Stomach smooth muscle (tissue), 2 donors: ENCODE data around the gene ITGA4.

Experiments
- H3K27ac ChIP-seq: one replicate; pipeline ENCODE4 v1.7.0; 2013; ENCODE audit warnings: mild to moderate bottlenecking, low read length, inconsistent platforms
- H3K27me3 ChIP-seq, 2 donors: one replicate each; pipeline ENCODE4 v1.7.0; 2013; ENCODE audit warnings: low read length in 2 of 2; ENCODE audit not compliant: insufficient read depth in 2 of 2, control insufficient read depth in 1 of 2
- H3K36me3 ChIP-seq, 2 donors: one replicate each; pipeline ENCODE4 v1.7.0; 2013; ENCODE audit warnings: low read length in 2 of 2; ENCODE audit not compliant: control insufficient read depth in 2 of 2, insufficient read depth in 2 of 2
- H3K4me1 ChIP-seq: one replicate; pipeline ENCODE4 v1.7.0; 2013; ENCODE audit warnings: low read length; ENCODE audit not compliant: control insufficient read depth, insufficient read depth
- H3K4me3 ChIP-seq, 2 donors: one replicate each; pipeline ENCODE4 v1.7.0; 2013; ENCODE audit warnings: low read length in 2 of 2
- H3K9ac ChIP-seq, 2 donors: one replicate each; pipeline ENCODE4 v1.7.0; 2013; ENCODE audit warnings: low read length in 2 of 2, mild to moderate bottlenecking in 1 of 2
- H3K9me3 ChIP-seq, 2 donors: one replicate each; pipeline ENCODE4 v1.7.0; 2013; ENCODE audit warnings: low read length in 2 of 2; ENCODE audit not compliant: control insufficient read depth in 2 of 2
- donor health status: healthy.
- donor health status: Pancreatic carcinoma.

ITGA4 gene

GRCh38 chr2:181471783-181472182 is 14.6 kb downstream of the ITGA4 start:
- Histone ChIP-seq H3K9me3 (no peaks in the 10 kb centered on the region), H3K4me1 (no peaks in the 10 kb centered on the region), H3K27me3 (no peaks in the 10 kb centered on the region), H3K9ac (no peak overlapping the region), H3K4me3 (no peak overlapping the region), H3K36me3 (no peaks in the 10 kb centered on the region), H3K27ac (no peak overlapping the region)

- no peaks in the 10 kb centered on the region for H3K36me3 ChIP-seq
- no peak overlapping the region for H3K9ac ChIP-seq
- no peaks in the 10 kb centered on the region for H3K27me3 ChIP-seq
- H3K4me3 ChIP-seq, result no peak overlapping the region
- H3K9me3 ChIP-seq, result no peaks in the 10 kb centered on the region
- H3K4me1 ChIP-seq, result no peaks in the 10 kb centered on the region
- no peak overlapping the region for H3K27ac ChIP-seq
These were observed 15.8 kb downstream of the ITGA4 start for GRCh38 chr2:181472990-181473389.

- Histone ChIP-seq H3K9ac (no peak overlapping the region), H3K9me3 (no peaks in the 10 kb centered on the region), H3K36me3 (no peaks in the 10 kb centered on the region), H3K4me3 (no peak overlapping the region), H3K27me3 (no peaks in the 10 kb centered on the region), H3K27ac (no peak overlapping the region), H3K4me1 (no peaks in the 10 kb centered on the region)
These were observed 17.2 kb downstream of the ITGA4 start for GRCh38 chr2:181474222-181474881.

GRCh38 chr2:181483211-181483610 is 26.0 kb downstream of the ITGA4 start:
- H3K27ac ChIP-seq, result no peak overlapping the region
- H3K36me3 ChIP-seq, result no peaks in the 10 kb centered on the region

GRCh38 chr2:181483876-181484275 is 26.7 kb downstream of the ITGA4 start:
- no peaks in the 10 kb centered on the region for H3K4me1 ChIP-seq
- H3K27me3 ChIP-seq, result no peaks in the 10 kb centered on the region
- H3K4me3 ChIP-seq, result no peak overlapping the region
- no peaks in the 10 kb centered on the region for H3K9me3 ChIP-seq
- no peak overlapping the region for H3K27ac ChIP-seq
- no peaks in the 10 kb centered on the region for H3K36me3 ChIP-seq
- H3K9ac ChIP-seq, result no peak overlapping the region

More at GRCh38 chr2:181483211-181483610, 26.0 kb downstream of the ITGA4 start:
- Histone ChIP-seq H3K27me3 (no peaks in the 10 kb centered on the region), H3K9me3 (no peaks in the 10 kb centered on the region), H3K9ac (no peak overlapping the region), H3K4me1 (no peaks in the 10 kb centered on the region), H3K4me3 (no peak overlapping the region)

GRCh38 chr2:181484851-181485637 is 27.9 kb downstream of the ITGA4 start:
- H3K4me3 ChIP-seq, result no peak overlapping the region
- H3K36me3 ChIP-seq, result no peaks in the 10 kb centered on the region
- no peaks in the 10 kb centered on the region for H3K4me1 ChIP-seq
- no peak overlapping the region for H3K9ac ChIP-seq
- no peak overlapping the region for H3K27ac ChIP-seq
- no peaks in the 10 kb centered on the region for H3K9me3 ChIP-seq
- no peaks in the 10 kb centered on the region for H3K27me3 ChIP-seq

- H3K36me3 ChIP-seq, result no peaks in the 10 kb centered on the region
- no peak overlapping the region for H3K4me3 ChIP-seq
- H3K27me3 ChIP-seq, result no peaks in the 10 kb centered on the region
- H3K27ac ChIP-seq, result no peak overlapping the region
- no peaks in the 10 kb centered on the region for H3K9me3 ChIP-seq
- no peak overlapping the region for H3K9ac ChIP-seq
- no peaks in the 10 kb centered on the region for H3K4me1 ChIP-seq
These were observed 28.4 kb downstream of the ITGA4 start for GRCh38 chr2:181485638-181485946.

GRCh38 chr2:181499231-181499630 is 42.0 kb downstream of the ITGA4 start:
- H3K9me3 ChIP-seq, result no peaks in the 10 kb centered on the region
- no peaks in the 10 kb centered on the region for H3K4me1 ChIP-seq
- no peaks in the 10 kb centered on the region for H3K27me3 ChIP-seq
- H3K4me3 ChIP-seq, result no peak overlapping the region
- H3K9ac ChIP-seq, result no peak overlapping the region
- H3K27ac ChIP-seq, result no peak overlapping the region
- no peaks in the 10 kb centered on the region for H3K36me3 ChIP-seq

- H3K4me1 ChIP-seq, result no peaks in the 10 kb centered on the region
- no peak overlapping the region for H3K27ac ChIP-seq
- H3K9me3 ChIP-seq, result no peaks in the 10 kb centered on the region
- no peaks in the 10 kb centered on the region for H3K36me3 ChIP-seq
- no peaks in the 10 kb centered on the region for H3K27me3 ChIP-seq
- no peak overlapping the region for H3K4me3 ChIP-seq
- H3K9ac ChIP-seq, result no peak overlapping the region
These were observed 43.0 kb downstream of the ITGA4 start for GRCh38 chr2:181500201-181500600.

GRCh38 chr2:181515719-181516118 is 58.5 kb downstream of the ITGA4 start:
- no peaks in the 10 kb centered on the region for H3K9me3 ChIP-seq
- no peaks in the 10 kb centered on the region for H3K36me3 ChIP-seq
- H3K27ac ChIP-seq, result no peak overlapping the region
- H3K9ac ChIP-seq, result no peak overlapping the region
- H3K4me3 ChIP-seq, result no peak overlapping the region
- no peaks in the 10 kb centered on the region for H3K4me1 ChIP-seq
- H3K27me3 ChIP-seq, result no peaks in the 10 kb centered on the region

GRCh38 chr2:181516992-181517391 is 59.8 kb downstream of the ITGA4 start:
- no peak overlapping the region for H3K27ac ChIP-seq
- no peaks in the 10 kb centered on the region for H3K9me3 ChIP-seq
- H3K9ac ChIP-seq, result no peak overlapping the region
- no peak overlapping the region for H3K4me3 ChIP-seq
- H3K4me1 ChIP-seq, result no peaks in the 10 kb centered on the region
- H3K27me3 ChIP-seq, result no peaks in the 10 kb centered on the region
- H3K36me3 ChIP-seq, result no peaks in the 10 kb centered on the region
